Skeletal muscle satellite cell (primary cell): Measurements from ENCODE around the gene IRF2BP1.

Experiments used
- H3K27me3 ChIP-seq: 2 replicates; pipeline ENCODE4 v1.7.0; 2013; ENCODE audit warnings: low read length; ENCODE audit not compliant: control insufficient read depth, insufficient read depth
- H3K36me3 ChIP-seq: 2 replicates; pipeline ENCODE4 v1.7.0; 2013; ENCODE audit warnings: mild to moderate bottlenecking, control low read depth, low read length; ENCODE audit not compliant: insufficient read depth
- H3K4me1 ChIP-seq: 2 replicates; pipeline ENCODE4 v1.7.0; 2013; ENCODE audit warnings: low read length; ENCODE audit not compliant: control insufficient read depth, insufficient read depth
- H3K4me2 ChIP-seq: 2 replicates; pipeline ENCODE4 v1.7.0; 2013; ENCODE audit warnings: mild to moderate bottlenecking, low read length
- H3K4me3 ChIP-seq: 2 replicates; pipeline ENCODE4 v1.7.0; 2013; ENCODE audit warnings: low read length
- H3K9ac ChIP-seq: 2 replicates; pipeline ENCODE4 v1.7.0; 2013; ENCODE audit warnings: mild to moderate bottlenecking, low read depth, low read length, moderate library complexity
- H3K9me3 ChIP-seq: replicated peaks from 2 replicates; pipeline ENCODE4 v1.7.0; 2013; ENCODE audit warnings: mild to moderate bottlenecking, control low read depth, low read length

The IRF2BP1 gene

DNA sequence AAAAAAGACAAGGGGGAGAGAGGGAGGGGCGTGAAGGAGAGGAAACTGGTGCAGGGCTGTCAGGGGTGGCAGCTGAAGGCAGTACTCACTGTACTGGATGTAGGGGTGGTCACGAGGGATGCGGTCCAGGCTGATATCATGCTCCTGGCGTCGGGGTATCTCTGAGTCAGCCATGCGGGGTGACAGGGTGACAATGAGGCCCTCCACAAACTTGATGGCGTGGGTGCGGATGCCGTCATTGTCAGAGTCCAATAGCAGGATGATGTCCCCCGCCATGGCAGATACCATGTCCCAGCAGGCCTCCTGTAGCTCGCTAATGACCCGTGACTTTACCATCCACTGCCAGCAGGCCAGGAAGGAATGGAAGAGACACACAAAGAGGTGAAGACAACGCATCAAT is 38.3 kb downstream of the IRF2BP1 start:
- Histone ChIP-seq H3K27me3 (no peaks in the 10 kb centered on the region), H3K9me3 (no peaks in the 10 kb centered on the region), H3K9ac (no peak overlapping the region), H3K4me1 (no peaks in the 10 kb centered on the region), H3K36me3 (peaks cover 78% of the 10 kb centered on the region), H3K4me3 (no peak overlapping the region), H3K4me2 (no peak overlapping the region)

DNA sequence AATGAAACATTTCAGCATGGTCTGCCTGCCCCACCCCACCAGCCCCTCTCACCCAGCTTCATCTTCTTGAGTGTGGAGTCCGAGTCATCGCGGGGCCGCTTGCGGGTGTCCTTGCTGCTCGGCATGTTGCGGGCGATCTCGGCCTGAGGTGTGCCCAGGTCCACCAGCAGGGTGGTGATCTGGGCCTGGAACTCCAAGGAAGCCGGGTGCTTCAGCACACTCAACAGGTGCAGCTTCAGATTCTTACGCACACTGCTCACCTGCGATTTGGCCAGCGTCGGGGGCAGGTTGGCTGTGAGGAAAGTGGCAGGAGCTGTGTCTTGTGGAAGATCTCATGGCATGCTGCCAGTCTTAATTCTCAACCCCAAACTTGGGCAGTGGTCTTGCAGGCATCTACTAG is 43.7 kb downstream of the IRF2BP1 start:
- H3K9me3 ChIP-seq = no peaks in the 10 kb centered on the region
- no peak overlapping the region for H3K4me2 ChIP-seq
- H3K27me3 ChIP-seq = no peaks in the 10 kb centered on the region
- H3K9ac ChIP-seq = no peak overlapping the region
- no peaks in the 10 kb centered on the region for H3K4me1 ChIP-seq
- no peak overlapping the region for H3K4me3 ChIP-seq
- peaks cover 76% of the 10 kb centered on the region for H3K36me3 ChIP-seq

DNA sequence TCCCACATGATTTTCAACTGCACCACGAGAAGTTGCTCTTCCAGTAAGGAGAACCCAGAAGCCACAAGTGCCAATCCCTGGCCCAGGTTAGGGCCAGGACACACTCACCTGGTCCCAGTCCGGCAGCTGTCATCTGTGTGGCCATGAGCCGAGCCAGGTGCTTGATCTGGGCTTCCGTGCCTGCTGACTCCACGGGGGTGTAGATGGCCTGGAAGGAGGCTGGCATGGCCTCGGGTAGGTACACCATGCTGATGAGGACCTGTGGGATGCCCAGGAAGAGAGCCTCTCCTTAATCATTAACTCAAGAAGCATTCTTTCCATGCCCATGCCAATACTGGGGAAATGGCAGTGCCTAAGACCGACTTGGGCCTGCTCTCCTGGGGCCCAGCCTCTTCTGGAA is 51.0 kb downstream of the IRF2BP1 start:
- Histone ChIP-seq H3K4me3 (no peak overlapping the region), H3K9ac (no peak overlapping the region), H3K27me3 (no peaks in the 10 kb centered on the region), H3K4me1 (no peaks in the 10 kb centered on the region), H3K36me3 (peaks cover 62% of the 10 kb centered on the region), H3K9me3 (no peaks in the 10 kb centered on the region), H3K4me2 (no peak overlapping the region)
